ENCODE results near the gene CADM2. TPM values are rescaled to one million over a fixed set of nuclear protein-coding genes. Genes with fewer than 3 reads are reported as not detected.

CADM2 gene
- total and polyA plus RNA-seq, 9 donors: 1.8 to 4.5 (median 3.5) TPM

- no peak for DNase-seq
- Histone ChIP-seq H3K9me3 (replicated peaks; ENCODE audit: control insufficient read depth, low read depth, low read length) (no peaks in the 10 kb centered on the region), H3K36me3 (ENCODE audit: control insufficient read depth, insufficient read depth, low read length) (no peaks in the 10 kb centered on the region), H3K4me1 (ENCODE audit: control insufficient read depth, insufficient read depth, low read length) (no peaks in the 10 kb centered on the region), H3K27me3 (ENCODE audit: control insufficient read depth, insufficient read depth, low read length) (no peaks in the 10 kb centered on the region), H3K4me3 (ENCODE audit: low read length) (no peak overlapping the region), H3K27ac (ENCODE audit: low read length) (no peak overlapping the region)
- WGBS (ENCODE audit: insufficient coverage): no CpG with 5 or more reads among the region's 4 CpGs
Measured at GRCh38 chr3:85785766-85786165, 827.0 kb downstream of the CADM2 start.

- H3K9me3 ChIP-seq (replicated peaks; ENCODE audit: control insufficient read depth, low read depth, low read length): no peaks in the 10 kb centered on the region
- WGBS (ENCODE audit: insufficient coverage): 84% methylated on average over 5 of the region's 5 CpGs
Measured at GRCh38 chr3:85790445-85791030, 831.7 kb downstream of the CADM2 start.

GRCh38 chr3:85796140-85796539 is 837.4 kb downstream of the CADM2 start:
- H3K36me3 ChIP-seq (ENCODE audit: control insufficient read depth, insufficient read depth, low read length): no peaks in the 10 kb centered on the region
- DNase-seq: no peak
- no peak overlapping the region for H3K27ac ChIP-seq (ENCODE audit: low read length)
- no peaks in the 10 kb centered on the region for H3K4me1 ChIP-seq (ENCODE audit: control insufficient read depth, insufficient read depth, low read length)
- no peak overlapping the region for H3K4me3 ChIP-seq (ENCODE audit: low read length)
- 44% methylated on average over 2 of the region's 4 CpGs for WGBS (ENCODE audit: insufficient coverage)
- no peaks in the 10 kb centered on the region for H3K27me3 ChIP-seq (ENCODE audit: control insufficient read depth, insufficient read depth, low read length)
- no peaks in the 10 kb centered on the region for H3K9me3 ChIP-seq (replicated peaks; ENCODE audit: control insufficient read depth, low read depth, low read length)

More at GRCh38 chr3:85790445-85791030, 831.7 kb downstream of the CADM2 start:
- no peak overlapping the region for H3K4me3 ChIP-seq (ENCODE audit: low read length)
- no peaks in the 10 kb centered on the region for H3K36me3 ChIP-seq (ENCODE audit: control insufficient read depth, insufficient read depth, low read length)
- H3K27ac ChIP-seq (ENCODE audit: low read length): no peak overlapping the region
- H3K4me1 ChIP-seq (ENCODE audit: control insufficient read depth, insufficient read depth, low read length): no peaks in the 10 kb centered on the region
- no peaks in the 10 kb centered on the region for H3K27me3 ChIP-seq (ENCODE audit: control insufficient read depth, insufficient read depth, low read length)
- DNase-seq: peak; percentile 3

GRCh38 chr3:85800676-85801075 is 841.9 kb downstream of the CADM2 start:
- WGBS (ENCODE audit: insufficient coverage): 100% methylated on average over 1 of the region's 3 CpGs
- no peak for DNase-seq
- no peaks in the 10 kb centered on the region for H3K9me3 ChIP-seq (replicated peaks; ENCODE audit: control insufficient read depth, low read depth, low read length)

GRCh38 chr3:85801955-85802354 is 843.2 kb downstream of the CADM2 start:
- Histone ChIP-seq H3K36me3 (ENCODE audit: control insufficient read depth, insufficient read depth, low read length) (no peaks in the 10 kb centered on the region), H3K27ac (ENCODE audit: low read length) (no peak overlapping the region), H3K4me1 (ENCODE audit: control insufficient read depth, insufficient read depth, low read length) (no peaks in the 10 kb centered on the region), H3K27me3 (ENCODE audit: control insufficient read depth, insufficient read depth, low read length) (no peaks in the 10 kb centered on the region), H3K4me3 (ENCODE audit: low read length) (no peak overlapping the region), H3K9me3 (replicated peaks; ENCODE audit: control insufficient read depth, low read depth, low read length) (no peaks in the 10 kb centered on the region)
- peak; percentile 14 for DNase-seq
- WGBS (ENCODE audit: insufficient coverage): no CpG with 5 or more reads among the region's 3 CpGs

More at GRCh38 chr3:85800676-85801075, 841.9 kb downstream of the CADM2 start:
- no peaks in the 10 kb centered on the region for H3K27me3 ChIP-seq (ENCODE audit: control insufficient read depth, insufficient read depth, low read length)
- no peaks in the 10 kb centered on the region for H3K36me3 ChIP-seq (ENCODE audit: control insufficient read depth, insufficient read depth, low read length)
- H3K4me1 ChIP-seq (ENCODE audit: control insufficient read depth, insufficient read depth, low read length): no peaks in the 10 kb centered on the region
- no peak overlapping the region for H3K27ac ChIP-seq (ENCODE audit: low read length)
- no peak overlapping the region for H3K4me3 ChIP-seq (ENCODE audit: low read length)

GRCh38 chr3:85808755-85809154 is 850.0 kb downstream of the CADM2 start:
- no peak overlapping the region for H3K4me3 ChIP-seq (ENCODE audit: low read length)
- no peaks in the 10 kb centered on the region for H3K4me1 ChIP-seq (ENCODE audit: control insufficient read depth, insufficient read depth, low read length)
- no peaks in the 10 kb centered on the region for H3K36me3 ChIP-seq (ENCODE audit: control insufficient read depth, insufficient read depth, low read length)
- H3K27ac ChIP-seq (ENCODE audit: low read length): no peak overlapping the region
- no peaks in the 10 kb centered on the region for H3K27me3 ChIP-seq (ENCODE audit: control insufficient read depth, insufficient read depth, low read length)
- no peaks in the 10 kb centered on the region for H3K9me3 ChIP-seq (replicated peaks; ENCODE audit: control insufficient read depth, low read depth, low read length)
- WGBS (ENCODE audit: insufficient coverage): no CpG with 5 or more reads among the region's 1 CpG
- DNase-seq: no peak

GRCh38 chr3:85821130-85821756 is 862.5 kb downstream of the CADM2 start:
- Histone ChIP-seq H3K27me3 (ENCODE audit: control insufficient read depth, insufficient read depth, low read length) (no peaks in the 10 kb centered on the region), H3K27ac (ENCODE audit: low read length) (no peak overlapping the region), H3K4me1 (ENCODE audit: control insufficient read depth, insufficient read depth, low read length) (no peaks in the 10 kb centered on the region), H3K36me3 (ENCODE audit: control insufficient read depth, insufficient read depth, low read length) (no peaks in the 10 kb centered on the region), H3K9me3 (replicated peaks; ENCODE audit: control insufficient read depth, low read depth, low read length) (no peaks in the 10 kb centered on the region), H3K4me3 (ENCODE audit: low read length) (no peak overlapping the region)
- WGBS (ENCODE audit: insufficient coverage): no CpG with 5 or more reads among the region's 1 CpG
- DNase-seq: peak; percentile 2

GRCh38 chr3:85835857-85836440 is 877.2 kb downstream of the CADM2 start:
- no peak overlapping the region for H3K4me3 ChIP-seq (ENCODE audit: low read length)
- DNase-seq: peak; percentile 3
- H3K36me3 ChIP-seq (ENCODE audit: control insufficient read depth, insufficient read depth, low read length): no peaks in the 10 kb centered on the region
- no peaks in the 10 kb centered on the region for H3K9me3 ChIP-seq (replicated peaks; ENCODE audit: control insufficient read depth, low read depth, low read length)
- H3K27me3 ChIP-seq (ENCODE audit: control insufficient read depth, insufficient read depth, low read length): no peaks in the 10 kb centered on the region
- H3K4me1 ChIP-seq (ENCODE audit: control insufficient read depth, insufficient read depth, low read length): no peaks in the 10 kb centered on the region
- H3K27ac ChIP-seq (ENCODE audit: low read length): no peak overlapping the region
- no CpG with 5 or more reads among the region's 1 CpG for WGBS (ENCODE audit: insufficient coverage)

GRCh38 chr3:85837402-85837801 is 878.6 kb downstream of the CADM2 start:
- H3K27me3 ChIP-seq (ENCODE audit: control insufficient read depth, insufficient read depth, low read length): no peaks in the 10 kb centered on the region
- no peak for DNase-seq
- H3K27ac ChIP-seq (ENCODE audit: low read length): no peak overlapping the region
- H3K4me1 ChIP-seq (ENCODE audit: control insufficient read depth, insufficient read depth, low read length): no peaks in the 10 kb centered on the region
- WGBS (ENCODE audit: insufficient coverage): no CpG with 5 or more reads among the region's 3 CpGs
- no peaks in the 10 kb centered on the region for H3K9me3 ChIP-seq (replicated peaks; ENCODE audit: control insufficient read depth, low read depth, low read length)
- no peak overlapping the region for H3K4me3 ChIP-seq (ENCODE audit: low read length)
- no peaks in the 10 kb centered on the region for H3K36me3 ChIP-seq (ENCODE audit: control insufficient read depth, insufficient read depth, low read length)

GRCh38 chr3:85838921-85839320 is 880.1 kb downstream of the CADM2 start:
- WGBS (ENCODE audit: insufficient coverage): no CpG with 5 or more reads among the region's 1 CpG
- H3K27me3 ChIP-seq (ENCODE audit: control insufficient read depth, insufficient read depth, low read length): no peaks in the 10 kb centered on the region
- no peaks in the 10 kb centered on the region for H3K36me3 ChIP-seq (ENCODE audit: control insufficient read depth, insufficient read depth, low read length)
- H3K4me3 ChIP-seq (ENCODE audit: low read length): no peak overlapping the region
- H3K4me1 ChIP-seq (ENCODE audit: control insufficient read depth, insufficient read depth, low read length): no peaks in the 10 kb centered on the region
- H3K9me3 ChIP-seq (replicated peaks; ENCODE audit: control insufficient read depth, low read depth, low read length): no peaks in the 10 kb centered on the region
- H3K27ac ChIP-seq (ENCODE audit: low read length): no peak overlapping the region
- DNase-seq: peak; percentile 3

Measured in muscle of leg (tissue), 11 donors.